Activated naive CD4-positive, alpha-beta T cell treated with anti-CD3 and anti-CD28 coated beads, Interleukin-2, amount 50 U/mL, for 24 hours (primary cell): ENCODE data around the gene GPC6.

Source experiments
- H3K27ac Mint-ChIP-seq: one replicate; pipeline ENCODE4 v1.8.0; 2021; ENCODE audit warnings: mild to moderate bottlenecking, mixed read lengths
- H3K27me3 Mint-ChIP-seq: one replicate; pipeline ENCODE4 v1.8.0; 2021; ENCODE audit warnings: mixed read lengths
- H3K36me3 Mint-ChIP-seq: one replicate; pipeline ENCODE4 v1.8.0; 2021; ENCODE audit warnings: mixed read lengths
- H3K4me1 Mint-ChIP-seq: one replicate; pipeline ENCODE4 v1.8.0; 2021; ENCODE audit warnings: mixed read lengths
- H3K4me3 Mint-ChIP-seq: one replicate; pipeline ENCODE4 v1.8.0; 2021; ENCODE audit warnings: mild to moderate bottlenecking, mixed read lengths
- H3K9me3 Mint-ChIP-seq: one replicate; pipeline ENCODE4 v1.8.0; 2021; ENCODE audit warnings: mixed read lengths

Gene GPC6

DNA sequence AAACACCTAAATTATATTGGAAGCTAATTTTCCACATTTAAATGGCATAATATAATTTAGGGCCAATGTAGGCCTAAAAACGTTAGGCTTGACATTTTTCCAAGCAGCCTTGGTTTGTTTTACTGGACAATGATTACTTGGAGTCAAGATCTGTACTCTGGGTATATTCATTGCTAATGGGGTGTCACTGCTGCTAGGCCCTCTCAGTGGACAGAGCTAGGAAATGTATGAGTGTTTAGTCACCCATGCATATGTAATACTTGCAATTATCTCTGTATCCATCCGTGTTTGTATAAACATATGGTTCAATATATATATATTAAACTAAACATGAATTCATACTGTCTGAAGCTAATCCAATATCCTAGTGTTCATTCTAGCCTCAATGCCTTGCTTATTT lies 654.8 kb downstream of the GPC6 start:
- Mint-ChIP-seq H3K9me3 (peaks cover 5% of the 10 kb centered on the region), H3K36me3 (no peaks in the 10 kb centered on the region), H3K27ac (no peak overlapping the region), H3K4me1 (no peaks in the 10 kb centered on the region), H3K27me3 (peaks cover 2% of the 10 kb centered on the region), H3K4me3 (no peak overlapping the region)

- H3K4me1 Mint-ChIP-seq, result no peaks in the 10 kb centered on the region
- peaks cover 2% of the 10 kb centered on the region for H3K27me3 Mint-ChIP-seq
- peaks cover 5% of the 10 kb centered on the region for H3K9me3 Mint-ChIP-seq
- no peak overlapping the region for H3K27ac Mint-ChIP-seq
- no peak overlapping the region for H3K4me3 Mint-ChIP-seq
- no peaks in the 10 kb centered on the region for H3K36me3 Mint-ChIP-seq
Observed at GRCh38 chr13:93882086-93882651, 655.6 kb downstream of the GPC6 start.

GRCh38 chr13:93889430-93889951 lies 662.9 kb downstream of the GPC6 start:
- Mint-ChIP-seq H3K27me3 (peaks cover 4% of the 10 kb centered on the region), H3K9me3 (no peaks in the 10 kb centered on the region), H3K4me1 (no peaks in the 10 kb centered on the region)

GRCh38 chr13:93899981-93900380 lies 673.4 kb downstream of the GPC6 start:
- Mint-ChIP-seq H3K27ac (no peak overlapping the region), H3K4me1 (no peaks in the 10 kb centered on the region), H3K4me3 (no peak overlapping the region), H3K27me3 (peaks cover 14% of the 10 kb centered on the region), H3K9me3 (no peaks in the 10 kb centered on the region), H3K36me3 (no peaks in the 10 kb centered on the region)

More at GRCh38 chr13:93889430-93889951, 662.9 kb downstream of the GPC6 start:
- no peaks in the 10 kb centered on the region for H3K36me3 Mint-ChIP-seq
- H3K27ac Mint-ChIP-seq, result no peak overlapping the region
- no peak overlapping the region for H3K4me3 Mint-ChIP-seq

GRCh38 chr13:93900731-93901130 lies 674.1 kb downstream of the GPC6 start:
- Mint-ChIP-seq H3K36me3 (no peaks in the 10 kb centered on the region), H3K27ac (no peak overlapping the region), H3K4me1 (no peaks in the 10 kb centered on the region), H3K9me3 (no peaks in the 10 kb centered on the region), H3K4me3 (no peak overlapping the region), H3K27me3 (peaks cover 13% of the 10 kb centered on the region)

DNA sequence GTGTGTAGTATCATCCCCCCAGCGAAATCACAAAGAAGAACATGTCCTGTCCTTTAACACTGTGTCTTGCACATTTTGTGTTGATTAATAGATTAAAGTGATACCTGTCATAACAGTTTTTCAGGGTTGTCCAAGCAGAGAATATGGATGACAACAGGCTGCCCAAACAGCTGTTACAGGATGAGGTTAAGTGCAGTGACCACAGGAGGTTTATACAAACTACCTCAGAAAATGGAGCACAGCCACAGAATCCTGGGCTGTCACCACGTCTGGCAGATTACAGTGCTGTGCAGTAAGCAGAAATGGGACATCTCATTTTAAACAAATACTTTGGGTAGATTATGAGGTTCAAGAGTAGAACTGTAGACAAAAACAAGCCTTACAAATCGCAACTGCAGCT lies 677.3 kb downstream of the GPC6 start:
- no peaks in the 10 kb centered on the region for H3K9me3 Mint-ChIP-seq

GRCh38 chr13:93915269-93915809 lies 688.7 kb downstream of the GPC6 start:
- Mint-ChIP-seq H3K27me3 (peaks cover 4% of the 10 kb centered on the region), H3K27ac (no peak overlapping the region), H3K4me3 (no peak overlapping the region), H3K4me1 (no peaks in the 10 kb centered on the region), H3K9me3 (peaks cover 5% of the 10 kb centered on the region), H3K36me3 (no peaks in the 10 kb centered on the region)

More for the DNA sequence above, 677.3 kb downstream of the GPC6 start:
- Mint-ChIP-seq H3K27ac (no peak overlapping the region), H3K27me3 (peaks cover 17% of the 10 kb centered on the region), H3K36me3 (no peaks in the 10 kb centered on the region), H3K4me1 (no peaks in the 10 kb centered on the region), H3K4me3 (no peak overlapping the region)

DNA sequence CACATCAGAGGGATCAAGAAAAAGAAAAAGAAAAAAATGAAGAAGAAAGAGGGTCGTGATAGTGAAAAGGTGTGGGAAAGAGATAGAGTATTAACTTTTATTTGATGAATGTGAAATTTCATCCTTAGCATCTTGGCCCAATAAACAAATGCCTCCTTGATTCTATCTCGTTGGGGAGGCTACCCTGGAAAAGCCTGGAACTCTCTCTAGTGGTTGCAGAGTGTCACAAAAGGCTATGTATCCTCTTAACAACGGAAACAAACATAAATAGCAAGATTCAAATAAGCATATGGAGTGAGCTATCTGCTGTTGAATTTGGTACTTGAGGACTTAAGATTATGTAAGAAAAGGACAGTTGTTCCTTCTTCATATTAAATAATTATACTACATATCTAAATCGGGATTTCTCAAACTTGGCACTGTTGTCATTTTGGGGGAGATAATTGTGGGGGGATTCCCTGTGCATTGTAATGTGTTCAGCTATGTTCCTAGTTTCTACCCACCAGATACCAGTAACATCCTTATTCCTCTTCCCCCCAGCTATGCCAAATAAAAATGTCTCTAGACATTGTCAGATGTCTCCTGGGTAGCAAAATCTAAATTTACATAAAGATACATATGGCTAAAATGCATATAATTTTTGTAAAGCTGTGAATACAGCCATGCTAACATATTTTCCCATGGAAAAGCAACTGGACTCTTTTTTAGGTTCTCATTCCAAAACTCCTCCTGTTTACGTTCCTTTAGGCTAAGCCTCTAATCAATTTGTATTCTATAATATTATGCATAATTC lies 695.7 kb downstream of the GPC6 start:
- no peaks in the 10 kb centered on the region for H3K9me3 Mint-ChIP-seq
- H3K27ac Mint-ChIP-seq, result no peak overlapping the region
- H3K27me3 Mint-ChIP-seq, result peaks cover 6% of the 10 kb centered on the region
- no peaks in the 10 kb centered on the region for H3K36me3 Mint-ChIP-seq
- no peaks in the 10 kb centered on the region for H3K4me1 Mint-ChIP-seq
- no peak overlapping the region for H3K4me3 Mint-ChIP-seq

DNA sequence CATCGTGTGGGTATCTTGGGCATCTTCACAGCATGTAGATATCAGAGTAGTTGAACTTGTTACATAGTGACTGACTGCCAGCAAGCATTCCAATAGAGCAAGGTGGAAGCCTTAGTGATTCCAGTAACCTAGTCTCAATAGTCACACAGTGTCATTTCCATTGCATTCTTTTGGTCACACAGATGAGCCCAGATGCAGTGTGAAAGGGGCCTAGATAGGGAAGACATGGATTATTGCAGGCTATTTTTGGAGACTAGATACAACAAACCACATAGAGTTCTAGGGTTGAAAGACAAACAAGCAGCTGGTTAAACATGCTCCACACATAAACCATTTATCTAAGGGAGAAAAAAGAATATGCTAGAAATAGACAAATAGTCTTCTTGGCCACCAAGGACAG lies 699.4 kb downstream of the GPC6 start:
- Mint-ChIP-seq H3K4me3 (no peak overlapping the region), H3K27ac (no peak overlapping the region), H3K36me3 (no peaks in the 10 kb centered on the region), H3K4me1 (no peaks in the 10 kb centered on the region), H3K9me3 (no peaks in the 10 kb centered on the region), H3K27me3 (peaks cover 2% of the 10 kb centered on the region)

GRCh38 chr13:93926425-93926824 lies 699.8 kb downstream of the GPC6 start:
- no peaks in the 10 kb centered on the region for H3K36me3 Mint-ChIP-seq
- no peaks in the 10 kb centered on the region for H3K9me3 Mint-ChIP-seq
- no peak overlapping the region for H3K27ac Mint-ChIP-seq
- H3K27me3 Mint-ChIP-seq, result peaks cover 3% of the 10 kb centered on the region
- no peak overlapping the region for H3K4me3 Mint-ChIP-seq
- no peaks in the 10 kb centered on the region for H3K4me1 Mint-ChIP-seq

DNA sequence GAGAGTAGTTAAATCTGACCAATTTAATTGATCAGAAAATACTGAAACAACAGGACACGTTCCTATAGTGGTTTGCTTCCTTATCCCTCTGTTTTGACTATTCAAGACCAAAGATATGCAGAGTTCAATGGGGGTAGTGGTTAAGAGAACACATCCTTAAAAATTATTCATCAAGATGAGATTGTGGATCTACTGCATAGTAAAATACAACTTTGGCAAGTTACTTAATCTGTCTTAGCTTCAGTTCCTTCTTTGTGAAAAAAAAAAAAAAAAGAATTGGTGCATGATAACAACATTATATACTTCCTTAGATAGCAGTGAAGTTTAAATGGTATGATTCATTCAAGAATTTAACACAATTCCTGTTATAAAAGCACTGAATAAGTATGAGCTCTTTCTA lies 700.8 kb downstream of the GPC6 start:
- Mint-ChIP-seq H3K4me3 (no peak overlapping the region), H3K36me3 (no peaks in the 10 kb centered on the region), H3K27me3 (peaks cover 2% of the 10 kb centered on the region), H3K4me1 (no peaks in the 10 kb centered on the region), H3K9me3 (no peaks in the 10 kb centered on the region), H3K27ac (no peak overlapping the region)

DNA sequence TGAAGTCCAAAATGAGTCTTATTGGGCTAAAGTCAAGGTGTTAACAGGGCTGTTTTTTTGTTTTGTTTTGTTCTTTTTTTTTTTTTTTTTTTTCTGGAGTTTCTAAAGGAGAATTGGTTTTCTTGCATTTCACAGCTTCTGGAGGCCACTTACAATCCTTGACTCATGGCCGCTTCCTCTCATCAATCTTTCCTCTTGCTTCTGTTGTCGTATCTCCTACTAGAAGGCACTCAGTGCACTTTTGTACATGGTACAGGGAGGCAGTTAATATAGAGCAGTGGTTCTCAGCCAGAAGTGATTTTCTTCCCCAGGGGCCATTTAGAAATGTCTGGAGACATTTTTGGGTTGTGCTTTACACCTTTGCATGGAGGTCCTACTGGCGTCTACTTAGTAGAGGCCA lies 706.3 kb downstream of the GPC6 start:
- Mint-ChIP-seq H3K27ac (no peak overlapping the region), H3K36me3 (no peaks in the 10 kb centered on the region), H3K4me1 (no peaks in the 10 kb centered on the region), H3K27me3 (peaks cover 4% of the 10 kb centered on the region), H3K4me3 (no peak overlapping the region), H3K9me3 (no peaks in the 10 kb centered on the region)

- Mint-ChIP-seq H3K27me3 (peaks cover 2% of the 10 kb centered on the region), H3K4me3 (no peak overlapping the region), H3K27ac (no peak overlapping the region), H3K4me1 (no peaks in the 10 kb centered on the region), H3K9me3 (no peaks in the 10 kb centered on the region), H3K36me3 (no peaks in the 10 kb centered on the region)
Observed at GRCh38 chr13:93936901-93937300, 710.3 kb downstream of the GPC6 start.

GRCh38 chr13:93941444-93941843 lies 714.8 kb downstream of the GPC6 start:
- H3K4me1 Mint-ChIP-seq, result no peaks in the 10 kb centered on the region
- no peaks in the 10 kb centered on the region for H3K27me3 Mint-ChIP-seq
- H3K36me3 Mint-ChIP-seq, result no peaks in the 10 kb centered on the region
- no peak overlapping the region for H3K4me3 Mint-ChIP-seq
- no peaks in the 10 kb centered on the region for H3K9me3 Mint-ChIP-seq
- no peak overlapping the region for H3K27ac Mint-ChIP-seq

- no peaks in the 10 kb centered on the region for H3K27me3 Mint-ChIP-seq
- no peak overlapping the region for H3K4me3 Mint-ChIP-seq
- no peaks in the 10 kb centered on the region for H3K4me1 Mint-ChIP-seq
- no peaks in the 10 kb centered on the region for H3K36me3 Mint-ChIP-seq
- no peak overlapping the region for H3K27ac Mint-ChIP-seq
- no peaks in the 10 kb centered on the region for H3K9me3 Mint-ChIP-seq
Observed at GRCh38 chr13:93942016-93942415, 715.4 kb downstream of the GPC6 start.

DNA sequence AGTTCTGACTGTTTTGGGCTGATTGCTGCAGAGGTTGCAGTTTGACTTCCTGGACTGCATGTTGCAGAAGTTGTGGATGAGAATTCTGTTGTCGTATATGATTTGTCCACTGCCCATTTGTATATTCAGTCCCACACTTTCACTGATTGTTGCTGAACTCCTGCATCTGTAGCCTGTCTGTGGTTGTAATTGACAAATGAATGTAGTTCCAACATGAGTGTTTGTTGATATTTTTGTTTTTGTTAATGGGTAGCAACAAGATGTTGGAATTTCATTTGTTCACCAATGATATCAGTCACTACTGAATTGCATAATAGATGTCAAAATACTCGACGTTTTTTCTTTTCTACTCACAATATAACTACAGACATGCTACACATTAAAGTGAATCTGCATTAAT lies 719.0 kb downstream of the GPC6 start:
- no peaks in the 10 kb centered on the region for H3K4me1 Mint-ChIP-seq
- no peak overlapping the region for H3K27ac Mint-ChIP-seq
- no peaks in the 10 kb centered on the region for H3K9me3 Mint-ChIP-seq
- no peaks in the 10 kb centered on the region for H3K36me3 Mint-ChIP-seq
- H3K27me3 Mint-ChIP-seq, result no peaks in the 10 kb centered on the region
- H3K4me3 Mint-ChIP-seq, result no peak overlapping the region
